NCI-H69 (cell line): ENCODE results near the gene ZNF263.
A peak's percentile ranks its signal among the peaks of the same experiment; 100 is the strongest.

ENCODE experiments used
- DNase-seq: peaks from one replicate; lab custom pipeline; 2025; lab: John Stamatoyannopoulos, UW

The ZNF263 gene

GRCh38 chr16:3282730-3283542 is at the start of gene ZNF263:
Gene ZNF263 (plus strand): TSS chr16:3283491. CDS start chr16:3283819, 328 bp downstream.
- DNase-seq = peak; percentile 99

GRCh38 chr16:3234543-3234856 is 48.8 kb upstream of the ZNF263 start:
- no peak for DNase-seq

DNA sequence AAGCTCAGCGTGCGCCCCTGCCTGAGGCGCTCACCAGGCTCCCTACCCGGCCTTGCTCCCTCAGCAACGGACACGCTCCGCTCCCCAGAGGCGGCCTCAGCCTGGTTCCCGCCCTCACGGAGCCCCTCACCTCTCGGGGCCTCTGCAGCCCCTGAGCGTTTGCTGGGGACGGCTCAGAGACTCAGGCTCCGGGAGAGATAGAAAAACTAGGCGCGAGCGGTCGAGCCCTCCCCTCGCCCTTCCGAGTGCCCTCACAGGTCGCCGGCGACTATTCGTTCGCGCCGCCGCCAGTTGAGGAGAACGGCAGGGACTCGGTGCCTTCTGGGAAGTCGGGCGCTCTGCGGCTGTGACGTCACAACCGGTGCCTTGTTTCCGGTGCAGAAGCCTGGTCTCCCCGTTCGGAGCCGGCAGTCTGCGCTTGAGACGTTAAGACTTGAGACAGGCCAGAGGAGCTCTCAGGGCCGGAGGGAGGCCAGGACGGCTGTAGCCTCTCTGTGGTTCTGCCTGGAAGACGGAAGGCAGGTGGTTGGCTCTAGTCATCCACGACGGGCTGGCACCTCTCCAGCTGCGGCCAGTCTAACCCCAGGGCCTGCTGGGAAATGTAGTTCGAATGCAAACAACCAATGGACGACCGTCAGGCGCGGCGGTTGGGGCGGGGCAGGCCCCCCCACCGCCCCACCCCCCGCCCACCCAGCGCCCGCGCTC is 48.3 kb upstream of the ZNF263 start, which contains the start of gene ZNF200:
ZNF200 (minus strand) TSS at position 302 of the 705 bp plus-strand sequence. CDS start 1,403 bp downstream, outside the sequence.
- DNase-seq = peak; percentile 97

DNA sequence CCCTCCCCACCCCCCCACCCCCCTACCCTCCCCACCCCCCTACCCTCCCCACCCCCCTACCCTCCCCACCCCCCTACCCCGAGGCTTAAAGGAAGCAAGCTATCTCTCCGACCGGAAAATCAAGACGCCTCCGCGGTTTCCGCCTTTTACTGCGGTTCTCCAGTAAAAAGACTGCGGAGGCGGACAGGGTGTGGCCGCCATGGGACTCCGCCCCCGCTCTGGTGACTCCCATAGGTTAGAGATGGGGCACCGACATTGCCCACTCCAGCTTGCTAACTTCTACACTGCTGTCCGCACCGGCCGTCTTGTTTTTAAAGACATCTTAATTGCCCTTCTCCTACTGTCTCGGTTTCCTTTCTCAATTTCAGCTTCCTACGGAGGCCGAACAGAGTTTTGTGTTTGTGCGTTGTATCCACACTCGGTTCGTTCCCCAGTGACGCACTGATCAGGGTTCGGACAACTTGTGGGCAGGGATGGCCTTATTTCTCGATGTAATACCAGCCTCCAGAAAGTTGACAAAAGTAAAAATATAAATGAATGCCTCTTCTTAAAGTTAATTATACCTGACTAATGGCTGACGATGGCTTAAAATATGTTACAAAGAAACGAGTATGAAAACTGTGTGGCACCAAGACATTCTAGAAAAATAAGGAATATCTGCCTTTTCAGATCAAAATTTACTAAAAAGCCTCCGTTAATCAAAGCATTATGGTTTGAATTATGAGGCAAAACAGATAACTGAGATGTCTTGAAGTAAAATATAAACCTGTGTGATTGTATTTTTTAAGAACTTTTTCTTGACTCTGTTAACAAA is 47.2 kb upstream of the ZNF263 start:
- no peak for DNase-seq

- no peak for DNase-seq
These were observed 41.5 kb upstream of the ZNF263 start for GRCh38 chr16:3241761-3242160.

DNA sequence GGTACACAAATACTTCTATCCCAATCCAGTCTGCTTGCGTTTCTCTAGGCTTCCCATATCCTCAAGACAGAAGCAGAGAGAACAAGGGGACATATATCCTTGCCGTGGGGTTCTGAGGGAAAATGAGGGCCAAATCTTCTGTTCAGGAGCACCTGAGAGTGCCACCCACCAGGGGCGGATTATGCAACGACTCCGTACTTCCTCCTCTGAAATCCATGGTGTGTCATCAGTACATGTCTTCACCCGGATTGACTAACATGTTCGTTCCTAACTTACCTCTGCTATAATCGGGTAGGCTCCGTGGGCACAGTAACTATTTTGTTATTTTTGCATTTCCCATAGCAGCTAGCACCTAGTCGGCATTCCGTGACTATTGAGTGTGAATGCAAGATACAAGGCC is 40.6 kb upstream of the ZNF263 start:
- DNase-seq = no peak

DNA sequence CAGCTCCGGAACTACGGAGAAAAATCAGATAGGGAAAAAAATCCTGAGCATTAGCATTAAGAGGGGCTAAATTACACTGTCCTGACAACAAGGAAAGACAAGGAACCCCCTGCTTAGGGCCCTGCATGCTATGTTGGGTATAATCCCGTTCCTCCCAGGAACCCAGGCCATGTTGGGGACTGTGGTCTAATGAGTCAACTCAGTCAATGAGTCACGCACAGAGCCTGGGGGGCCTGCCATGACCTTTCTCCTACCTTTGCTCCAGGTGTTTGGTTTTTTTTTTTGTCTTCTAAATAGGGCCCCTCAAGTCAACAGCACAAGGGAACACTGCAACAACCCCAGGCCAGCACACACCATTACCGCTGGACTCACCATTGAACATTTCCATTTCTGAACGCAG is 39.4 kb upstream of the ZNF263 start:
- no peak for DNase-seq

DNA sequence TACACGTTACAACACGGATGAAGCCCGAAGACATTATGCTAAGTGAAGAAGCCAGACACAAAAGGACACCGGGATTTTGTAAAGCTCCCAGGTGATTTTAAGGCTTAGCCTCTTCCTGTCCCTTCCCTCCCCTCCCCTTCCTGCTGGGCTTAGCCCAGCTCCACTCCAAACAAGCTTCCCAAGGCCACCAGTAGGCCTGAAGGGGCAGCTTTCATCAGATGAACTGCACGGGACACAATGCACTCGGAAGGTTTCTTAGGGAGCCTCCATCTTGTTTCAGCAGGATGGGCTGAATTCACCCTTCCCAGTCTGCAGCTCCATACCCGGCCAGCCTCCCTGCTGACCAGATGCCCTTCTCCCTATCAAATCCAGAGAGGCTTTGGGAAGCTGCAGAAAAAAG is 37.3 kb upstream of the ZNF263 start:
- DNase-seq = no peak

GRCh38 chr16:3246876-3247275 is 36.4 kb upstream of the ZNF263 start:
- no peak for DNase-seq

DNA sequence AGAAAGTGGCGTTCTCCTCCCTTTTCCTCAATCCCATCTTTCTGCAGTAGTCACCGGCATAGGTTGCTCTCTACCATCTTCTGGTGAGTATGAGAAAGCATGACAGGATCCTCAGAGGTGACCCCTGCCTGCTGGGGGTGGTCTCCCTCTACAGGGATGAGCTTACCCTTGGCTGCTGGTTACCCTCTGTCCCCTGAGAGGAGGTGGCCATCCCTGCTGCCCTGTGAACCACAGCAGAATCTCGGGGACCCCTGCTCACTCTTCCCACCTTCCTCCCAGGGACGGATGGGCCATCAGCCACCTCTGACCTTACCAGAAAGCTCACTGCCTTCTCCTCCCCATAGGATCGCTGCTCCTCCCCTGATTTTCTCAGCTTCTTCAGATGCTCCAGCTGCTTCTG is 34.7 kb upstream of the ZNF263 start:
- DNase-seq = no peak

DNA sequence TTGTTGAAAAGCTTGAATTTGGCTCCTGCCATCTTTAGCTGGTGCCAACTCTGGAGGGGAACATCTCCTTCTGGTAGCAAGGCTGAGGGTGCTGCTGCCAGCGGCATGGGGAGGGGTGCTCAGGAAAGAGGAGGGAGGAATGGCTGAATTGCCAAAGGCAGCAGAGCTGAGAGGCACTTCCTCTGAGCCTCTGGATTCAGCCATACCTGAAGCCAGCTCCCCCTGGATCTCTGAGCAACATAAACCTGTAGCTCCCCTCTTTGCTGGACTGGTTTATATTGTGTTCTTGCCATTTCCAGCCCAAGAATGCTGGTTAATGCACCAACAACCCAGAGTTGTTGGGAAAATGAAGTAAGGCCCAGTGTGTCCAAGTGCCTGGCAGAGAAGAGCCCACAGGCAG is 34.3 kb upstream of the ZNF263 start:
- DNase-seq = no peak

DNA sequence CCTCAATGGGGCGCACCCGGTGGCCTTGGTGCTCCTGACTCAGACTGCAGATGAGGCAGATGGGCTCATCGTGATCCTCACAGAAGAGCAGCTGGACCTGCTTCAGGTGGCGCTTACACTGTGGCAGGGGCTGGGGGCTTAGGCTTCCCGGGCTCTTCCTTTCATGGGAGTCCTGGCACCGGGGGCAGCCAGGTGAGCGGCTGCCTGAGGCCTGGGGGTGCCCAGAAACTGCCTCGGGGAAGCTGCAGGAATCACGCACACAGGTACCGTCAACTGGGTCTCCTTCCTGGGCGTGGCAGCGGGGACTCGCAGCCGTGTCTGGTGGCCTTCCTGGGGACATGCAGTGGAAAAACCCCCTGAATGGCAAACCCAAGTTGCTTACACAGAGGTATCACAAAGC is 33.8 kb upstream of the ZNF263 start:
- no peak for DNase-seq

- DNase-seq = no peak
These were observed 30.3 kb upstream of the ZNF263 start for GRCh38 chr16:3252967-3253366.

DNA sequence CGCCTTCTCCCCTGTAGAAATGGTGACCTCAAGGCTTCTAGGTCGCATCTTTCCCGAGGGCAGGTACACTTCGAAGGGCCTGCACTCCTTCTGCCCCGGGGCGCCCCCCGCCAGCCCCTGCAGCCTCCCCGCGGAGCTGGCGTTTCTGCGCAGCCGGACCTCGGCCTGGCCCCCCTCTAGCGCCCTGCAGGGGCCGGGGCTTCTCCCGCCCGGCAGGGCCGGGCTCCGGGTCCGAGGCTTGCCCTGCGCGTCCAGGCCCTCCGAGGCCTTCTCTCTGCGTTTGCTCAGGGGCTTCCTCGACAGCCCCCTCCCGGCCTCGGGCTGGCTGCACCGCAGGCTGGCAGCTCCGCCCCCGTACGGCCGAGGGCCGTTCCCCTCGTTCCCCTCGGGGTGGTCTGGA is 29.0 kb upstream of the ZNF263 start:
- DNase-seq = no peak

- no peak for DNase-seq
These were observed 27.0 kb upstream of the ZNF263 start, which contains the start of gene MEFV for GRCh38 chr16:3256146-3256865. Gene MEFV (minus strand): TSS chr16:3256633. CDS start chr16:3256587, 46 bp downstream.

GRCh38 chr16:3256866-3257465 is 26.3 kb upstream of the ZNF263 start:
- no peak for DNase-seq

DNA sequence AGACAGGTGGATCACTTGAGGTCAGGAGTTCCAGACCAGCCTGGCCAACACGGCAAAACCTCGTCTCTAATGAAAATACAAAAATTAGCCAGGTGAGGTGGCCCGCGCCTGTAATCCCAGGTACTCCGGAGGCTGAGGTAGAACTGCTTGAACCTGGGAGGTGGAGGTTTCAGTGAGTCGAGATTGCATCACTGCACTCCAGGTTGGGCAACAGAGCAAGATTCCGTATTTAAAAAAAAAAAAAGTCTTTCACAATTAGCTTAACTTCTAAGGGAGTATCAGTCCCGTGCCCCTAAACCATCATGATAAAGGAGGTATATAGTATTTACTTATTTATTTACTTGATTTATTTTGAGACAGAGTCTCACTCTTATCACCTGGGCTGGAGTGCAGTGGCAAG is 23.5 kb upstream of the ZNF263 start:
- no peak for DNase-seq

DNA sequence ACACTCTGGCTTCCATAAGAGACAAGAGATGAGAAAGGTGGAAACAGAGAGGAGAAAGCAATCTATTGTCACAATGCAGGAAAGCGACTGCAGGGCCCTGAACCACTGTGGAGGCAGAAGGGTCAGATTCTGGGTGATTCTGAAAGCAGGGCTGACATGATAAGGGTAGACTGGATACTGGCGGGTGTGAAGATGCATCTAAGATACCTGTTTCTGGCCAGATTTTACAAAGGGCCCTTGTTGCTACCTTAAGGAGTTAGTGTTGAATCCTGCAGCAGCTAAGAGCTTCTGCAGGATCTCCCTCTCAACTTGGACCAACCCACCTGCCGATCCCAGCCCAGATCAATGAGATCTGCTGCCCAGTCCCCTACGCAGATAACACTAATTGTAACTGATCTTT is 20.8 kb upstream of the ZNF263 start:
- DNase-seq = no peak

DNA sequence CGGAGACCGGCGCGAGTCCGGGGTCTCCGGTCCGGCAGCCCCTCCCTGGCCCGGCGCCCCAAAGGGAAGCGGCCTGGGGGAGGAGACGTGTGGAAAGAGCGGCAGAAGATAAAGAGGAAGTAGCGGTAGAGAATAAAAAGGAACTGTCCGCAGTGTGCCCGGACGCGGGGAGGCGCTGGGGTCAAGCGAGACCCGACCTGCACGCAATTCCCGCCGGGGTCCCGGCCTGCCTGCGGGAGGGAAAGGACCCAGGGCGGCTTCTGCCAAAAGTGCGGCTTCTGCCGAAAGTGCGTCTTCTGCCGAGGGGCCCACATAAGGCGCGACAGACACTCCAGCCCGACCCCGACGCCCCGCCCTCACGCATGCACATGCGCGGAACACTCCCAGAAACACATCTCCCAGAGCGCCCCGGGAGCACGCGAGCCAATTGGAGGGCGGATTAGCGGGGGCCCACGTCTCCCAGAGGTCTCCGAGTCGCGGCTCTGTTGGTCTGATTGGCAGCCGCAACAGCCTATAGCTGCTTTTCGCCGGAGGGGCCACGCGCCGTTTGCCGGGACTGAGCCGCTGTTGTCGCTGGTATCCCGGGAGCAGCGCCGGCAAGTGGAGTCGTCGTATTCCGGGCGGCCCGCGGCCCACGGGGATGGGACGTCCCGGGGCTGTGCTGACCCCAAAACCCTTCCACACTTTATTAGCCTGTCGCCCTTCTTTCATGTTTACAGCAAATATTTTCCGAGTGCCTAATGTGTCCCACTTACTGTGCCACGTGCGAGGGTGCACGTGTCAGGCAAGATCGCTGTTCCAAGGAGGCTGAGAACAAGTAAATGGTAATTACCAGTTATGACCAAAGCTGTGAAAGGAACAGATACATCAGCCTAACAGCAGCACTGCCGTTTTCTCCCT is 18.9 kb upstream of the ZNF263 start:
- DNase-seq = peak; percentile 99

GRCh38 chr16:3266873-3267537 is 16.3 kb upstream of the ZNF263 start:
- peak; percentile 62 for DNase-seq
